PC-3 (cell line): Measurements from ENCODE around the gene SLC25A21. TPM values are rescaled to one million over a fixed set of nuclear protein-coding genes. Genes with fewer than 3 reads are reported as not detected.

Experiments
- ATAC-seq: fragments of 200-7000 bp; cut with Tn5 transposase; 2 replicates; pipeline ENCODE4 v1.9.1; 2020; ENCODE audit warnings: mild to moderate bottlenecking, moderate library complexity
- BruUV-seq: library from RNA; stranded (reverse); fragments of 400-500 nt; replicated peaks from 2 replicates; lab custom pipeline; 2021; lab: Mats Ljungman, UMichigan
- CTCF ChIA-PET: fragments of 300-600 bp; sonication (Branson Sonifier 250); formaldehyde crosslinking; loops from one replicate; lab custom pipeline; 2022; ENCODE audit warnings: antibody characterized with exemption; lab: Charles Lee
- POLR2A ChIA-PET: fragments of 300-600 bp; sonication (Branson Sonifier 250); formaldehyde crosslinking; loops from one replicate; lab custom pipeline; 2022; ENCODE audit warnings: antibody characterized with exemption; ENCODE audit not compliant: unreplicated experiment; lab: Charles Lee
- DNase-seq: peaks from one replicate; pipeline ENCODE4 v3.0.0-alpha.2; 2015
- H2AFZ ChIP-seq: fragments of 300-600 bp; sonication (generic); 2 replicates; pipeline ENCODE4 v1.6.0; 2016; ENCODE audit warnings: antibody characterized with exemption, low read length
- H3F3A ChIP-seq: fragments of 300-600 bp; sonication (generic); one replicate; pipeline ENCODE4 v1.6.0; 2017; ENCODE audit warnings: antibody characterized with exemption, low read length, control low read depth, mild to moderate bottlenecking; ENCODE audit not compliant: unreplicated experiment
- H3K27ac ChIP-seq: fragments of 300-600 bp; sonication (generic); 2 replicates; pipeline ENCODE4 v1.5.1; 2016; ENCODE audit warnings: mild to moderate bottlenecking, low read length
- H3K27me3 ChIP-seq: fragments of 300-600 bp; sonication (generic); 2 replicates; pipeline ENCODE4 v1.6.1; 2016; ENCODE audit warnings: low read length, mixed read lengths
- H3K36me3 ChIP-seq: fragments of 300-600 bp; sonication (generic); 2 replicates; pipeline ENCODE4 v1.6.1; 2016; ENCODE audit warnings: low read depth, mixed run types, low read length, mixed read lengths
- H3K4me1 ChIP-seq: fragments of 300-600 bp; sonication (generic); 2 replicates; pipeline ENCODE4 v1.5.1; 2016; ENCODE audit warnings: low read length; ENCODE audit not compliant: insufficient read depth
- H3K4me2 ChIP-seq: fragments of 300-600 bp; sonication (generic); 2 replicates; pipeline ENCODE4 v1.6.0; 2016; ENCODE audit warnings: low read length
- H3K4me3 ChIP-seq: fragments of 300-600 bp; sonication (generic); 2 replicates; pipeline ENCODE4 v1.5.1; 2016; ENCODE audit warnings: mild to moderate bottlenecking, low read length, mixed read lengths
- H3K79me2 ChIP-seq: fragments of 300-600 bp; sonication (generic); 2 replicates; pipeline ENCODE4 v1.6.1; 2017; ENCODE audit warnings: low read length, mixed read lengths
- H3K9ac ChIP-seq: fragments of 300-600 bp; sonication (generic); 2 replicates; pipeline ENCODE4 v1.6.0; 2016; ENCODE audit warnings: mild to moderate bottlenecking, low read length
- H3K9me2 ChIP-seq: fragments of 300-600 bp; sonication (generic); replicated peaks from 2 replicates; pipeline ENCODE4 v1.6.1; 2016; ENCODE audit warnings: mixed run types, low read length, mixed read lengths
- H3K9me3 ChIP-seq: fragments of 300-600 bp; sonication (generic); 2 replicates; pipeline ENCODE4 v1.6.1; 2016; ENCODE audit warnings: low read length, mixed read lengths
- H4K20me1 ChIP-seq: fragments of 300-600 bp; sonication (generic); 2 replicates; pipeline ENCODE4 v1.6.1; 2016; ENCODE audit warnings: low read length, mixed read lengths
- EZH2 ChIP-seq: fragments of 300-600 bp; sonication (generic); IDR thresholded peaks from one replicate; pipeline ENCODE4 v1.6.1; 2017; ENCODE audit warnings: antibody characterized with exemption, mild to moderate bottlenecking, low read length; ENCODE audit not compliant: unreplicated experiment
- intact Hi-C: fragments of 100-400 bp; cut with micrococcal nuclease; formaldehyde crosslinking; loops from 2 replicates; pipeline ENCODE4 v1.9.0; 2023
- total RNA-seq: library from RNA; depleted of rRNA; stranded (reverse); fragments of >200 nt; gene quantifications from 2 replicates; pipeline ENCODE4 v1.2.3, GENCODE V29; 2014
- TF ChIP-seq, protein P1 (sequence below): fragments of 300-600 bp; sonication (generic); conservative IDR thresholded peaks from 2 replicates; pipeline ENCODE4 v1.5.1; 2017; ENCODE audit warnings: antibody characterized with exemption, low read depth, mild to moderate bottlenecking, low read length

Gene SLC25A21
- total RNA-seq, 1 experiment from 2014 or later, result 0.87 TPM

DNA sequence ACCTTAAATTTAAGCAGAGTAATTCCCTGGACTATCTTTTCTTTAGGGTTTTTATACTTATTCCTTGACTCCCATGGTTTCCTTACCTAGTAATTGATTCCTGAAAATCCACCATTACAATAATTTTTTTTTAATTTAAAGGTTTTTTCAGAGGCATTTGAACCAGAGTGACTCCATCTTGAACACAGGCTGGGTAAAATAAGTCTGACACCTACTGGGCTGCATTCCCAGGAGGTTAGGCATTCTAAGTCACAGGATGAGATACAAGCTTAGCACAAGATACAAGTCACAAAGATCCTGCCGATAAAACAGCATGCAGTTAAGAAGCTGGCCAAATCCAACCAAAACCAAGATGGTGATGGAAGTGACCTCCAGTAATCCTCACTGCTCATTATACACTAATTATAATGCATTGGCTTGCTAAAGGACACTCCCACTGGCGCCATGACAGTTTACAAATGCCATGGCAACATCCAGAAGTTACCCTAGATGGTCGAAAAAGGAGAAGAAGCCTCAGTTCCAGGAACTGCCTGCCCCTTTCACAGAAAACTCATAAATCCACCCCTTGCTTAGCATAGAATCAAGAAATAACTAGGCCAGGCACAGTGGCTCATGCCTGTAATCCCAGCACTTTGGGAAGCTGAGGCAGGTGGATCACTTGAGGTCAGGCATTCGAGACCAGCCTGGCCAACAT lies 53.6 kb downstream of the SLC25A21 start:
- Histone ChIP-seq H3K9me3 (no peaks in the 10 kb centered on the region), H3K9ac (no peak overlapping the region), H3K4me2 (no peak overlapping the region), H3K79me2 (no peaks in the 10 kb centered on the region), H3K27me3 (no peaks in the 10 kb centered on the region), H3K27ac (no peak overlapping the region), H3K36me3 (no peaks in the 10 kb centered on the region), H4K20me1 (no peaks in the 10 kb centered on the region), H2AFZ (no peak overlapping the region), H3K4me3 (no peak overlapping the region), H3K4me1 (peaks cover 57% of the 10 kb centered on the region), H3K9me2 (no peaks in the 10 kb centered on the region), H3F3A (peaks cover 4% of the 10 kb centered on the region)
- no peak for TF ChIP-seq EZH2
- TF ChIP-seq, protein P1, sequence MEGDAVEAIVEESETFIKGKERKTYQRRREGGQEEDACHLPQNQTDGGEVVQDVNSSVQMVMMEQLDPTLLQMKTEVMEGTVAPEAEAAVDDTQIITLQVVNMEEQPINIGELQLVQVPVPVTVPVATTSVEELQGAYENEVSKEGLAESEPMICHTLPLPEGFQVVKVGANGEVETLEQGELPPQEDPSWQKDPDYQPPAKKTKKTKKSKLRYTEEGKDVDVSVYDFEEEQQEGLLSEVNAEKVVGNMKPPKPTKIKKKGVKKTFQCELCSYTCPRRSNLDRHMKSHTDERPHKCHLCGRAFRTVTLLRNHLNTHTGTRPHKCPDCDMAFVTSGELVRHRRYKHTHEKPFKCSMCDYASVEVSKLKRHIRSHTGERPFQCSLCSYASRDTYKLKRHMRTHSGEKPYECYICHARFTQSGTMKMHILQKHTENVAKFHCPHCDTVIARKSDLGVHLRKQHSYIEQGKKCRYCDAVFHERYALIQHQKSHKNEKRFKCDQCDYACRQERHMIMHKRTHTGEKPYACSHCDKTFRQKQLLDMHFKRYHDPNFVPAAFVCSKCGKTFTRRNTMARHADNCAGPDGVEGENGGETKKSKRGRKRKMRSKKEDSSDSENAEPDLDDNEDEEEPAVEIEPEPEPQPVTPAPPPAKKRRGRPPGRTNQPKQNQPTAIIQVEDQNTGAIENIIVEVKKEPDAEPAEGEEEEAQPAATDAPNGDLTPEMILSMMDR, result no peak
- no TSS peak for BruUV-seq
- POLR2A ChIA-PET, result no interaction called here
- no peak for ATAC-seq
- intact Hi-C loops, result no loop called here
- DNase-seq, result no peak
- CTCF ChIA-PET, result interaction anchor here (1.9 to 2.4 kb wide), 2 partner anchors 174 to 176 kb away, joined by 8 to 29 read pairs; no protein-coding TSS in a partner anchor

DNA sequence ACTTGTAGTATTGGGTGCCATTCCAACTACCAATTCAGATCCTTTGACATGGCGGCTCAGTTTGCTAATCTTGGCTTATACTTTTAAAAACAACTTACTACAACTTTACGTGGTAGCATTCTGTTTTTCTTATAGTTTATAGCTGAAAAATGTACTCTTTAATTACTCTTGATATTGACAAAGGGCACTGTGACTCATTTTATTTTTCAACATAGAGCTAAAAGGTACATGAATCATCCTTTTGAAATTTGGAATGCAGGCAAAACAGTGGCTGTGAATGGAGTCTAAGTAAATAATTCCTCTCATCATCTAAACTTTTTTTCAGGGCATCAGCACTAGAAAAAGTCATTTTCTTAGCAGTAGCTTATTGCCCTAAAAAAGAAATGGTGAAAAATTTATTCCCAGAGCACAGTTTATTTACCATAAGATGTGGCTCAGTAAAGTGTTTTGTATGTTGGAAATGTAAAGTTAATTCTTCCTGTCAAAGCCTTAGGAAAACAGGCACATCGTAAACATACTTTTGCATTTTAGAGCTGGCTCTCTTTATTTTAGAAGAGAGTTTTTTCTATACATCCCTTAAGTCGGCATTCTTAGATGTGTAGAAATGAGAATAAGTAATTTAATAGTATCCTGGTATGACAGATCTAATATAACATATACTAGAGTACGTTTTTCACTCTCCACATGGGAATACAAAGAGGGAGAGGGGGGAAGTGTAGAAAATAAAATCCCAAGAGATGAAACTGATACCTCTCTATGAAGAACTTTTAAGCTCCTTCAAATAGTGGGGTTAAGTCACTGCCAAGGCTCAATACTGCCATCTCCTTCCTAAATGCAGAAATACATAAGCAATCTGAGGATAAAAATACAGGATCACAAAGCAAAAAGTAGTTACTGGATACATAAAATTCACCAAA lies 55.2 kb downstream of the SLC25A21 start:
- ATAC-seq, result peak; percentile 61
- Histone ChIP-seq H3K36me3 (no peaks in the 10 kb centered on the region), H3K4me3 (peak overlapping the region; percentile 37), H3K4me1 (peaks cover 57% of the 10 kb centered on the region), H3K9ac (peak overlapping the region; percentile 65), H4K20me1 (no peaks in the 10 kb centered on the region), H3K27me3 (no peaks in the 10 kb centered on the region), H3F3A (peaks cover 4% of the 10 kb centered on the region), H3K27ac (peak overlapping the region; percentile 88), H3K9me3 (no peaks in the 10 kb centered on the region), H3K79me2 (no peaks in the 10 kb centered on the region), H3K4me2 (peak overlapping the region; percentile 71), H2AFZ (no peak overlapping the region), H3K9me2 (no peaks in the 10 kb centered on the region)
- TF ChIP-seq EZH2, result no peak
- TF ChIP-seq, protein P1, result peak; percentile 84
- intact Hi-C loops, result loop anchor here (1.0 to 2.0 kb wide), 11 partner anchors 32 to 469 kb away; no protein-coding TSS in a partner anchor
- POLR2A ChIA-PET, result interaction anchor here (0.6 to 1.1 kb wide), 6 partner anchors 164 to 1144 kb away, joined by 3 to 5 read pairs (median 4); partner anchors contain the start of gene PAX9
- CTCF ChIA-PET, result interaction anchor here (0.6 to 2.4 kb wide), 27 partner anchors 12 to 564 kb away, joined by 3 to 29 read pairs (median 5); partner anchors contain the start of gene PAX9
- peak; percentile 95 for DNase-seq
- no TSS peak for BruUV-seq
